ENCODE results near the gene PTPRT.

DNA sequence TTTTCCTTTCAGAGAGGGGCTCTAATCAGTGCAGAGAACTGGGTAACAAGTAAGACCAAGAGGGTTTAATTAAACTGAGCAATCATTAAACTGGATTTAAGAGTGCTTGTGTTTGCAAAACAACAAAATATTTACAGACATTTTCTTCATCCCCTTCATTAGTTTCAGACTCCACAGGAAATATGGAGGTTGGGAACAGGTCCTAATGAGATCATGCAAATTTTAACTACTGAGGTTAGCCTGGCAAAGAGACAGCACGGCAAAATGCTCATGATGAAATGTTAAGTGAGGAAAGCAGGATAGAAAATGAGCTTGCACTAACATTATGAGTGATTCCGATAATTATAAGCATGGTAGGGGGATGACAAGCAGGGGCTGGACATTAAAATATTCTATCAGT lies 268.9 kb downstream of the PTPRT start:
- TF ChIP-seq, protein P1, sequence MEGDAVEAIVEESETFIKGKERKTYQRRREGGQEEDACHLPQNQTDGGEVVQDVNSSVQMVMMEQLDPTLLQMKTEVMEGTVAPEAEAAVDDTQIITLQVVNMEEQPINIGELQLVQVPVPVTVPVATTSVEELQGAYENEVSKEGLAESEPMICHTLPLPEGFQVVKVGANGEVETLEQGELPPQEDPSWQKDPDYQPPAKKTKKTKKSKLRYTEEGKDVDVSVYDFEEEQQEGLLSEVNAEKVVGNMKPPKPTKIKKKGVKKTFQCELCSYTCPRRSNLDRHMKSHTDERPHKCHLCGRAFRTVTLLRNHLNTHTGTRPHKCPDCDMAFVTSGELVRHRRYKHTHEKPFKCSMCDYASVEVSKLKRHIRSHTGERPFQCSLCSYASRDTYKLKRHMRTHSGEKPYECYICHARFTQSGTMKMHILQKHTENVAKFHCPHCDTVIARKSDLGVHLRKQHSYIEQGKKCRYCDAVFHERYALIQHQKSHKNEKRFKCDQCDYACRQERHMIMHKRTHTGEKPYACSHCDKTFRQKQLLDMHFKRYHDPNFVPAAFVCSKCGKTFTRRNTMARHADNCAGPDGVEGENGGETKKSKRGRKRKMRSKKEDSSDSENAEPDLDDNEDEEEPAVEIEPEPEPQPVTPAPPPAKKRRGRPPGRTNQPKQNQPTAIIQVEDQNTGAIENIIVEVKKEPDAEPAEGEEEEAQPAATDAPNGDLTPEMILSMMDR (IDR thresholded peaks at IDR 0.05; ENCODE audit: low read depth, low read length, missing input control), result no peak
- TF ChIP-seq SP1 (IDR thresholded peaks at IDR 0.05), result no peak
- TF ChIP-seq HNF4G (IDR thresholded peaks at IDR 0.05), result no peak
- no peak for TF ChIP-seq JUND (IDR thresholded peaks at IDR 0.05)
- TF ChIP-seq, protein P2, sequence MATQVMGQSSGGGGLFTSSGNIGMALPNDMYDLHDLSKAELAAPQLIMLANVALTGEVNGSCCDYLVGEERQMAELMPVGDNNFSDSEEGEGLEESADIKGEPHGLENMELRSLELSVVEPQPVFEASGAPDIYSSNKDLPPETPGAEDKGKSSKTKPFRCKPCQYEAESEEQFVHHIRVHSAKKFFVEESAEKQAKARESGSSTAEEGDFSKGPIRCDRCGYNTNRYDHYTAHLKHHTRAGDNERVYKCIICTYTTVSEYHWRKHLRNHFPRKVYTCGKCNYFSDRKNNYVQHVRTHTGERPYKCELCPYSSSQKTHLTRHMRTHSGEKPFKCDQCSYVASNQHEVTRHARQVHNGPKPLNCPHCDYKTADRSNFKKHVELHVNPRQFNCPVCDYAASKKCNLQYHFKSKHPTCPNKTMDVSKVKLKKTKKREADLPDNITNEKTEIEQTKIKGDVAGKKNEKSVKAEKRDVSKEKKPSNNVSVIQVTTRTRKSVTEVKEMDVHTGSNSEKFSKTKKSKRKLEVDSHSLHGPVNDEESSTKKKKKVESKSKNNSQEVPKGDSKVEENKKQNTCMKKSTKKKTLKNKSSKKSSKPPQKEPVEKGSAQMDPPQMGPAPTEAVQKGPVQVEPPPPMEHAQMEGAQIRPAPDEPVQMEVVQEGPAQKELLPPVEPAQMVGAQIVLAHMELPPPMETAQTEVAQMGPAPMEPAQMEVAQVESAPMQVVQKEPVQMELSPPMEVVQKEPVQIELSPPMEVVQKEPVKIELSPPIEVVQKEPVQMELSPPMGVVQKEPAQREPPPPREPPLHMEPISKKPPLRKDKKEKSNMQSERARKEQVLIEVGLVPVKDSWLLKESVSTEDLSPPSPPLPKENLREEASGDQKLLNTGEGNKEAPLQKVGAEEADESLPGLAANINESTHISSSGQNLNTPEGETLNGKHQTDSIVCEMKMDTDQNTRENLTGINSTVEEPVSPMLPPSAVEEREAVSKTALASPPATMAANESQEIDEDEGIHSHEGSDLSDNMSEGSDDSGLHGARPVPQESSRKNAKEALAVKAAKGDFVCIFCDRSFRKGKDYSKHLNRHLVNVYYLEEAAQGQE (IDR thresholded peaks at IDR 0.05), result no peak
- TF ChIP-seq TAF1 (conservative IDR thresholded peaks at IDR 0.05), result no peak
- no peak for TF ChIP-seq HNF4A (conservative IDR thresholded peaks at IDR 0.05)
- TF ChIP-seq NR2F2 (IDR thresholded peaks at IDR 0.05), result no peak
- TF ChIP-seq RAD21 (IDR thresholded peaks at IDR 0.05), result no peak

Data from liver (tissue), 3 donors.